HG03175 (cell line): ENCODE measurements around the gene CHMP4A.

ENCODE experiments used
- ATAC-seq: cut with Tn5 transposase; IDR thresholded peaks from one replicate; pipeline ENCODE4 v1.9.1; 2021; ENCODE audit warnings: mild to moderate bottlenecking, moderate library complexity; ENCODE audit not compliant: unreplicated experiment

The CHMP4A gene

DNA sequence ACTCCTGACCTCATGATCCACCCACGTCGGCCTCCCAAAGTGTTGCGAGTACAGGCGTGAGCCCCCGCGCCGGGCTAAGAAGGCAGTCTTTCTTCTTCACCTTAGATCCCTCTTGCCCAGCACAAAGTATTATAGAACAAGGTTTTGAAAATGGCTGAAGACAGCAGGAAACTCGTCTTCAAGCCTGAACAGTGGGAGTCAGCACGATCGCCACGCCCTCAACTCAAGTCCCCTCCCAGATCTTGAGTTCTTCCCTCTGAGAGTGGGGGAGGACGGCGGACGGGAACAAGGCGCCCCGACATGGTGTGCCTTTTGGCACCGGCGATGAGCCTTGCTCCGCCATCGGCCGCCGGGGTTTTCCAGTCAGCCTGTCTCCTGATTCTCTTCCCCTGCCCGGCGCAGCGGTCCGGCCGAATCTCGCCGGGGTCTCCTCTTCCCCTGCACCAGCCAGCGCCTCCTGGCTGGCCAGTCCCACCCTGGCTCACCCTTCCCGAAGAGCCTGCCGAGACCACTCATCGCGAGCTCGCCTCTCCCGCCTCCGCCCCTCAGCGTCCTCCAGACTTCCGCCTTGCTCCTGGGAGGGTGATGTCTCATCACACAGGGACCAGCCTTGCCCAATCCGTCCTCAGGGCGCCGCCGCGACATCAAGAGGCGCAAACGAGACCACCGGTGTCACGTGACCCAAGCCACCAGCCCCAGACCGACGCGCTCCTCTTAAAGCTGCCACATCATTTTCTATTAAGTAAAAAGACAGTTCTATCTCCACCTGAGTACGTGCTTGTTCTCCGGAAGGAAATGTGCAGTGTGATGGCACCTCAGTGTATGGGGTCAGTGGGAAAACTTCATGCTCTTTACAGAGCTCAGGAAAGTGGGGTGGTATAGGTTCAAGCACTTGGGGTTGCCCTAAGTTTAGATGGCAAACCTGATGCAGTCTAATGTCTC, at the start of gene CHMP4A:
TSS of gene CHMP4A (minus strand) at position 565 of the 942 bp plus-strand sequence. CDS start at position 516, 49 bp downstream.
- peak; percentile 75 for ATAC-seq

DNA sequence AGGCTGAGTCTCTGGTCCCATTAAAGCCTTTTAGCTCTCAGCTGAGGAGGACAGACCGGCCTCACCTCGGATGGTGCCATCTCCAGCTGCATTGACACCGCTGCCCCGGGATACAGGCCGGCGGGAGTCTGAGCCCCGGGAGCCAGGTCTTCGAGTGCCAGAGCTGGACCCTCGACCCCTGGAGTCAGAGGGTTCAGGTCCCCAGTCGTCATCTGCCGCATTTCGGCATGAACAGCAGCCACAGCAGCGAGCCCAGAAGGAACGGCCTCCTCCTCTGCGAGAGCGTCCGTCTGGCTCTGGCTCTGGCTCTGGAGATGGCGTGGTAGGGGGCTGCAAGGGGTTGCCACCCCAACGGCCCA, 48.7 kb upstream of the CHMP4A start:
- no peak for ATAC-seq

DNA sequence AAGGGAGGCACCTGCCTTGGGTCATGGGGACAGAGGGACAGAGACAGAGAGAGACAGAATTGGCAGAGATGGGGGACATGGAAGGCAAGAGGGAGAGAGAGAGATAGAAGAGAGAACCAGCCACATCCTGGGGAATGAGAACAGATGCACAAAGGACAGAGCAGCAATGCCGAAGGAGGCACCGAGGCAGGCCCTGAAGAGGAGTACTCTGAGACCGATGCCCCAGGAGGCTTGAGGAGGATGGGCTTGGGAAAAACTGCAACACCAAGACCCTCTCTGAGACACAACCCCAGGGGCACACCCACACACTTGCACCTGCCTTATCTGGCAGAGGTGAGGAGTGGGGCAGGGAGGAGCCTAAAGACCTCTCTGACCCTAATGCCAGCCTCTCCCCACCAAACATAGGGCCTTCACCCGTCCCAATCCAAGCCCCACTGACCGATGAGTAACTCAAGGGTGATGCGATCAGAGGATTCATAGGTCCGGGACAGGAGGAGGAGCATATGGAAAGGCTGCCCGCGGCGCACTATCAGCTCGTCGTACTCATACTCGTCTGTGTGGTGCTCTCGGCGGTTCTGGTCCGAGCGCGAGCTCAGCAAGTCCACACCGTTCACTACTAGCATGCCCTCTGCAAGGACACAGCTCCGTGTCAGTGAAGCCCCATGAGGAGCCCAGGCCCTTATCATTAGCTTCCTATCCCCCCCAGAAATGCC, 48.1 kb upstream of the CHMP4A start:
- ATAC-seq = no peak

- ATAC-seq = no peak
These were observed 47.5 kb upstream of the CHMP4A start for GRCh38 chr14:24260780-24261157.

DNA sequence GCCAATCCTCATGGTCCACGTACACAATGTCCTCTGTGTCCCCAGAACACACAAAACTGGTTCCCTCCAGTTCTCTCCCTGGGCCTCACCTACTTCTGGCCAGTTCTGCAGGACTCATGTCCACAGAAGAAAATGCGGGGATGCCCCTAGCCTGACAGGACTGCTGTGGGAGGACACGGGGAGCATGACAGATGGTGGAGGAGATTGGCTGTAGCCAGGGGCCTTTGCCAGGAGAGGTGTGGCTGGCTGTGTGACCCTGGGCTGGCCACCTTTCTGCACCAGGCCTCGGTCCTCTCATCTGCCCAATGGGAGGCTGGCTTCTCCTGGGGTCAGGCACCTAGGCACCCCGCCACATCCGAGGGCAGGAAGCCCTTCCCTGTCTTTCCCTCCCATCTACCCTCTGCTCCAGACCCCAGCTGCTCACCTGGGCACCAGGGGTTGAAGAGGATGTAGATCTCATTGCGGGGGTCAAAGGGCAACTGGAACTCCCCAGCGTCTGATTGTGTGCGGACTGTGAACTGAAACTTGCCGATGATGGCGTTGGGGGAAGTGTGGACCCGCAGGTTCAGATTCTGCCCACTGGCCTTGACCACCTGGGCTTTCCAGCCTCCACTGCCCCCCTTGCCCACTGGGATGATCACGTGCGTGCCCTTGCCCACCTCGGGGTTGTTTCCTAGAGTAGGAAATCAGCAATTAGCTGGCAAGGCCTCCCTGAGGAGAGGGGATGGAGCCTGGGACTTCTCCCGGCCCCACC, 46.9 kb upstream of the CHMP4A start:
- ATAC-seq = no peak

GRCh38 chr14:24259282-24260025, 46.2 kb upstream of the CHMP4A start:
- ATAC-seq = no peak

DNA sequence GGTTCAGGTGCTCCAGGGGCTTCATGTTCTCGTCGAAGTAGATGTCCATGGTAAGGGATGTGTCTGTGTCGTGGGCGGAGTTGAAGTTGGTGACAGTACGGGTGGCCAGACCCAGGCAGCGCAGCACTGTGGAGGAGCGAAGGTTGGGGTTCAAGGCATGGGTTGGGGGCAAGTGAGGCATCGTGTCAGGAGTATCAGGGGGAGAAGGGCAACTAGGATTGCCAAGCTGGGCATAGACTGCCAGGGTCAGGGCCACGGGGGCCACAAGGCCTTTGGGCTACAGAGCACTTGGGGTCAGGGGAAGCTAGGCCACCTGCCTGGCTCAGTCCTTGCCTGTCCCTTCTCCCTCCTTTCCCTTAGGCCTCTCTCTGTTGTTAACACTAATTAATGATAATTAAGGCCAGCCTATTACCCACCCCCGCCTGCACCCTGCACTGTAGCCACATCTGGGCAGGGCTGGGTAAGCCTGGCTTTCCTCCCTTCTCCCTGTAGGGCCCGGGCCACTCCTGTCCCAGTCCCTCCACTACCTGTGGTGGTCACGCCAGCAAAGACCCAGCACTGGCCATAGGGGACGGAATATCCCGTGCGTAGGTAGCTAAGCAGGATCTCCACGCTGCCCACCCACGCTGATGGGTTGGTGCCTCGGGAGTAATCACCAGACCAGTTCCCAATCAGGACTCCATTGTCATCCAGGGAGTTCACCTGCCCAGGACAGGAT, 45.4 kb upstream of the CHMP4A start:
- ATAC-seq = no peak

GRCh38 chr14:24258119-24258518, 44.8 kb upstream of the CHMP4A start:
- ATAC-seq = no peak

DNA sequence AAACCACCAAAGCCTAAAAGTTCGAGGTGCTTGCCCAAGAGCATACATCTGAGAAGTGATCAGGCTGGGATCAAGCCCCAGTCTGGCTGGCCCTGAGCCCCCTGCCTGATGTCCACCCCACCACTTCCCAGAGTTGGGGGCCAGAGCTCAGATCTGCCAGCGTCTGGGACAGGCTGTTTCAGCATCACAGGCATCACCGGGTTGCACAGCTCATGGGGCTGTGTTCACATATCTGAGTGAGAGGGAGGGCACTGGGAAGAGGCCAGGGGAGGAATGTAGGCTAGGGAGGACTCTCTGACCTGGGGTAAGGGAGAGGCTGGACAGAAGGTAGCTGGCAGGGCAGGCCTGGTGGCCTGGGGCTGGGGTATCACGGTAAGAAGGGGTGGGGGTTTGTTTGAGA, 43.7 kb upstream of the CHMP4A start:
- ATAC-seq = no peak

- ATAC-seq = no peak
These were observed 42.8 kb upstream of the CHMP4A start for GRCh38 chr14:24255931-24256711.

DNA sequence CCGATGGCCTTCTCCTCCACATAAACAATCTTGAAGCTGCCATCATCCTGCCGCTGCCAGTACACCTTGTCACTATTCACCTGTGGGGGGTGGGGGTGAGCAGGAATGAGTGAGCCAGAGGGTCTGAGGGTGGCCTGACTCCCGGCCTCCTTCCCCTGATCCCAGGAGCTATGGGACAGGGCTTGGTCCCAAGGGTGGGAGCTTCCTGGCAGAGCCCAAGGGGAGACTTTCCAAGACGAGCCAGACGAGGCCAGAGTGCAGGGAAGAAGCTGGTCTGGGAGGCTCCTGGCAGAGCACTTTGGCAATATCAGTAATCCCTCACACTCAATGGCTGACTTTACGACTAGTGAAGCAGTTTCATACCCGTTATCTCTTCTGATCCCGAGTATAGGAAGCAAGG, 42.1 kb upstream of the CHMP4A start:
- ATAC-seq = no peak

GRCh38 chr14:24254630-24255392, 41.5 kb upstream of the CHMP4A start:
- no peak for ATAC-seq

DNA sequence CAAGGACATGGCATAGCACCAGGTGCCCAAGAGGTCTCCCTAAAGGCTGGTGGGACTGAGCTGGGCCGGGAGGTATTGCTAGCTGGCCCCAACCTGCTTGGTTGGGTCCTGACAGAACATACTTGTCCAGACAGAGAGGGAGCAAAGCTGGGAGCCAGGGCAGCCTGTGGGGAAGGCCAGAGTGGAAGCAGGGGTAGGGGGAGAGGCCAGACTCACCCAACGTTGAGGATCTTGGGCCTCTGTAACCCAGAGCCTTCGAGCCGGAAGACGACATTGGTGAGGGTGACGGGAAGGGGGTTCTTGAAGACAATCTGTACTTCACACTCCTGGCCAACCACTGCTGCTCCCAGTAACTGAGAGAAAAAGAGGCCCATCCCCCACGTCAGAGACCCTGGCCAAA, 40.6 kb upstream of the CHMP4A start:
- ATAC-seq = no peak

DNA sequence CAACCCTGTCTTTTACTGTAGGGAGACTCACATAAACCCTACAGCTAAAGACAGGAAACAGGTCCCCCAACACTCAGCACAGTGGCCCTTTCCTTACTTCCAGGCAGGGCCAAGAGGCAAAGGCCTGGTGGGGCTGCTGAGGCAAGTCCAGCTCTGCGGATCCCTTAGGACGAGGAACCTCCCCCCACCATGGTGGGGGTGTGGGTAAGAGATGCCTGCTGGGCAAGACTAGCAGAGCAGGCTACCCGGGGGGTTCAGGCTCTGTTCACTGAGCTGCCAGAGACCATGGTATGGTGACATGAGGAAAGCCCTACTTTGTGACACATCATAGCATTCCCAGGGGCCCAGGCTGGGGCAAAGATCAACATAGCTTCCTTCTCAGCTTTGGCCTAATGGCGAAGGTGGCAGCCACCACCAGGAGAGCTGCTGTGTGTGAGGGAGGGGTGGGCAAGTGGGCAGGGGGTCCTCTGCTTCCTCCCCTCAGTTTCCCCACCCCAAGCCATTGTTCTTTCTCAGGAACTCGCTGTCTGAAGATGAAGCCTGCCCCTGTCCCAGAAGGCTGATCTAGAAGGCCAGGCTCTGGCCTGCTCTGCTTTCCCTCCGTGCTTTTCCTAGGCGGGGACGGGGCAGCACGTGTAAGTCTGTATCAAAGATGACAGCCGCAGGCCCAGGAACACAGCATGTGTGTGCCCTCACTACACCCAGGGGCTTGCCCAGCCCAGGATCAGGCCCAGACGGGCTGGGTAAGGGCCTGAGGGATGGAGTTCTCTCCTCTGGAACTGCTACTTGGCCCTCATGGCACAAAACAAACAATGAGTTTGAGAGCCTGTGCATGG, 39.2 kb upstream of the CHMP4A start:
- ATAC-seq = no peak

GRCh38 chr14:24251880-24252288, 38.6 kb upstream of the CHMP4A start:
- ATAC-seq = no peak

GRCh38 chr14:24250354-24250753, 37.1 kb upstream of the CHMP4A start:
- ATAC-seq = no peak

DNA sequence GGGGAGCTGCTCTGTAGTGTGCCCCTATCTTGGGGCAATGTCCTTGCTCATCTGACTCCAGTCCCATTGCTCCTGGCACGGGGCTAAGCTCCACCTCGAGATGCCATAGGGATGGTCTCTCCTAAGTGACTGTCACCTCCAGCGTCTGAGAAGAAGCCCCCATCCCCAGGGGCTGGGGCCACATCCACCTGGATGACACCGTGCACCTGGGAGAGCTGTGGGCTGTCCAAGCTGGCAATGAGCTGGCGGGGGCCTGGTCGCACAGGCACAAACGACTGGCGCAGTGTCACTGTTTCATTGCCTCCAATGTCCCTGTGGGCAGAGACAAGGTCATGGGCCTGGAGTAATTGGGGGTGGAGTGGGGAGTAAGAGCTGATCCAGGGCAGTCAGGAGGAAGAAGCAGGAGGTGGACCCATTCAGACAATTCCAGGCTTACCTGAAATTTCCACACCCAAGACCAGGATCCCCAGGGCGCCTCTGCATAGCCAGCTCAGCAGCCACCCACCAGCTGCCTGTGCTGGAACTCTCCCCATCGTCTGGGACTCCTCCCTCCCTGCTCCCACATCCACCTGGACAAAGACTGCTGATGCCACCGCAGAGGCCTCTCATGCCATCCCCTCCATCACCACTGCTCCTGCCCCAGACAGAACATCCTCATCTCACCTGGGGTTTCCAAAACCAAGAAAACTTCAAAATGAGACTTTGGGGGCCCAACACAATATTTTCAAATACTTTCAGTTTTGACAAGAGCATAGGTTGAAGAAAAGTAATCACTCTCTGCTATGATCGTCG, 36.1 kb upstream of the CHMP4A start:
- no peak for ATAC-seq
